Testis (tissue), 2 donors: ENCODE measurements around the gene ZHX3.

Source experiments
- POLR2A ChIP-seq: fragments of 450-650 bp; IDR thresholded peaks from one replicate; pipeline ENCODE4 v1.6.1; 2017; ENCODE audit warnings: antibody characterized with exemption, mild to moderate bottlenecking, moderate library complexity
- TF ChIP-seq, protein P1 (sequence below), 3 experiments: fragments of 450-650 bp in 2 of 3; fragments of 200-600 bp in 1 of 3; sonication (generic) in 1 of 3; IDR thresholded peaks; one replicate each; pipeline ENCODE4 v1.5.1; 2016 to 2019; ENCODE audit warnings: antibody characterized with exemption in 3 of 3, mild to moderate bottlenecking in 2 of 3, moderate library complexity in 1 of 3

DNA sequence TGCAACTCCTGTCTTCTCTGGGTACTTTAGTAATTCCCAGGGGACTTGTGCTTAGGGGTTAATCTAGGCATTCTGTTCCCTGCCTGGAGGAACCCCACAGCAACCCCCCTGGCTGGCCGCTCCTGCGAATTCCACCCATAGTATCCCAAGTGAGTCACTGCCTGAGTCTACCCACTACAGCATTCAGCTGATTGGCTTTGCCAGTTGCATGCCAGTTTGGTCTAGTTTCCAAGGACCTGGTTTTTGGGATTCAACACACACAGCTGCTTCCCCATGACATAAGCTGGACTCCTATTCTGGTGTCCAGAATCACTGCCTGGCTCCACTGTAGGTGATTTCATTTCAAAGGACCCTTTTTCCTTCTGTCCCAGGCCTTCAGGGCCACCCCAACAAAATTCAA lies 139.9 kb downstream of the ZHX3 start:
- TF ChIP-seq POLR2A, result no peak
- TF ChIP-seq, protein P1, sequence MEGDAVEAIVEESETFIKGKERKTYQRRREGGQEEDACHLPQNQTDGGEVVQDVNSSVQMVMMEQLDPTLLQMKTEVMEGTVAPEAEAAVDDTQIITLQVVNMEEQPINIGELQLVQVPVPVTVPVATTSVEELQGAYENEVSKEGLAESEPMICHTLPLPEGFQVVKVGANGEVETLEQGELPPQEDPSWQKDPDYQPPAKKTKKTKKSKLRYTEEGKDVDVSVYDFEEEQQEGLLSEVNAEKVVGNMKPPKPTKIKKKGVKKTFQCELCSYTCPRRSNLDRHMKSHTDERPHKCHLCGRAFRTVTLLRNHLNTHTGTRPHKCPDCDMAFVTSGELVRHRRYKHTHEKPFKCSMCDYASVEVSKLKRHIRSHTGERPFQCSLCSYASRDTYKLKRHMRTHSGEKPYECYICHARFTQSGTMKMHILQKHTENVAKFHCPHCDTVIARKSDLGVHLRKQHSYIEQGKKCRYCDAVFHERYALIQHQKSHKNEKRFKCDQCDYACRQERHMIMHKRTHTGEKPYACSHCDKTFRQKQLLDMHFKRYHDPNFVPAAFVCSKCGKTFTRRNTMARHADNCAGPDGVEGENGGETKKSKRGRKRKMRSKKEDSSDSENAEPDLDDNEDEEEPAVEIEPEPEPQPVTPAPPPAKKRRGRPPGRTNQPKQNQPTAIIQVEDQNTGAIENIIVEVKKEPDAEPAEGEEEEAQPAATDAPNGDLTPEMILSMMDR (IDR thresholded peaks at IDR 0.05), result no peak
